Thyroid gland (tissue), 4 donors: Measurements from ENCODE around the gene ARHGAP45. TPM values are rescaled to one million over a fixed set of nuclear protein-coding genes. Genes with fewer than 3 reads are reported as not detected.

ENCODE experiments used
- DNase-seq, 2 donors: peaks; one replicate each; pipeline ENCODE4 v3.0.0-alpha.2; 2019
- H3K27ac ChIP-seq, 3 donors: fragments of 200-600 bp; sonication (generic); 1 replicate in 2 of 3; 2 replicates in 1 of 3; pipeline ENCODE4 v1.5.1; 2016 to 2019; ENCODE audit warnings: mild to moderate bottlenecking in 1 of 3, moderate library complexity in 1 of 3
- H3K27me3 ChIP-seq: fragments of 200-600 bp; sonication (generic); one replicate; pipeline ENCODE4 v1.5.1; 2019
- H3K36me3 ChIP-seq, 2 donors: fragments of 200-600 bp; sonication (generic); one replicate each; pipeline ENCODE4 v1.5.1; 2016 to 2019
- H3K4me1 ChIP-seq, 2 donors: fragments of 200-600 bp; sonication (generic); one replicate each; pipeline ENCODE4 v1.5.1; 2017 to 2019
- H3K4me3 ChIP-seq, 3 donors: fragments of 200-600 bp; sonication (generic); replicated peaks in 1 of 3; 1 replicate in 2 of 3; 2 replicates in 1 of 3; pipeline ENCODE4 v1.5.1; 2016; ENCODE audit warnings: mild to moderate bottlenecking in 1 of 3
- H3K9me3 ChIP-seq: fragments of 200-600 bp; sonication (generic); one replicate; pipeline ENCODE4 v1.5.1; 2017
- POLR2A ChIP-seq, 2 donors: fragments of 450-650 bp; IDR thresholded peaks; one replicate each; pipeline ENCODE4 v1.6.1; 2017; ENCODE audit warnings: antibody characterized with exemption in 2 of 2, mild to moderate bottlenecking in 2 of 2, moderate library complexity in 1 of 2
- WGBS, 2 donors: methylation state at CpG; one replicate each; pipeline ENCODE4 v1.1.5; 2017; 5-methylcytosine and 5-hydroxymethylcytosine counted together
- intact Hi-C: fragments of 100-400 bp; cut with DNase I; formaldehyde crosslinking; loops from one replicate; pipeline ENCODE4 v1.15.1; 2023
- total RNA-seq, 4 donors: library from RNA; depleted of rRNA; stranded (reverse); fragments of >200 nt; gene quantifications; one replicate each; pipeline ENCODE4 v1.2.3, GENCODE V29; 2016
- TF ChIP-seq, protein P1 (sequence below), 6 experiments: fragments of 200-600 bp in 3 of 6; fragments of 450-650 bp in 3 of 6; sonication (generic) in 3 of 6; IDR thresholded peaks; one replicate each; pipeline ENCODE4 v1.5.1; 2016 to 2019; ENCODE audit warnings: antibody characterized with exemption in 6 of 6, mild to moderate bottlenecking in 2 of 6, inconsistent platforms in 1 of 6, moderate library complexity in 1 of 6

The ARHGAP45 gene
- total RNA-seq, 4 donors from 2014 or later, result 11.5 to 19.8 (median 14.4) TPM

DNA sequence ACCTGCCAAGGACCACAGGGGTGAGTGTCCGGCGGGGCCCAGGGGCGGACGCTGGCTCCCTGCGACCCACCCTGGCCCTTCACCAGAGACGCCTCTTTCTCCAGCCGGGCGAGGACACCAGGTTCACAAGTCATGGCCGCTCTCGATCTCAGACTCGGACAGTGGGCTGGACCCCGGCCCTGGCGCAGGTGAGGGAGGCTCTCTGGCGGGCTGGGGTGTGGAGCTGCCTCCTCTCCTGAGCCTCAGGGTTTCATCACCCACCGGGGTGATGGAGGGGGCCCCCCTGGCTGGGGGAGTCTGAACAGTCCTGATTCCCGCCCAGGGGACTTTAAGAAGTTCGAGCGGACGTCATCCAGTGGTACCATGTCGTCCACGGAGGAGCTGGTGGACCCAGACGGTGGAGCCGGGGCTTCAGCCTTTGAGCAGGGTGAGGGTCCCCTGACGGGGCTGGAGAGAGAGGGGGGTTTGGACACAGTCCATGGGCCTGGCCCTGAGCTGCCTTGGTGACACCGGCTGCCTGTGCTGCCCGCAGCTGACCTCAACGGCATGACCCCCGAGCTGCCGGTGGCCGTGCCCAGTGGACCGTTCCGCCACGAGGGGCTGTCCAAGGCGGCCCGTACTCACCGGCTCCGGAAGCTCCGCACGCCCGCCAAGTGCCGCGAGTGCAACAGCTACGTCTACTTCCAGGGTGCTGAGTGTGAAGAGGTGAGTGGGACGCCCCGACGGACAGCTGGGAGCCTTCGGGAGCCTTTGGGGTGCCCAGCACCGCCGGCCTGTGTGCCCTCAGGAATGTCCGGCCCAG lies 13.6 kb downstream of the ARHGAP45 start:
- TF ChIP-seq POLR2A (IDR thresholded peaks at IDR 0.05), result no peak
- TF ChIP-seq, protein P1, sequence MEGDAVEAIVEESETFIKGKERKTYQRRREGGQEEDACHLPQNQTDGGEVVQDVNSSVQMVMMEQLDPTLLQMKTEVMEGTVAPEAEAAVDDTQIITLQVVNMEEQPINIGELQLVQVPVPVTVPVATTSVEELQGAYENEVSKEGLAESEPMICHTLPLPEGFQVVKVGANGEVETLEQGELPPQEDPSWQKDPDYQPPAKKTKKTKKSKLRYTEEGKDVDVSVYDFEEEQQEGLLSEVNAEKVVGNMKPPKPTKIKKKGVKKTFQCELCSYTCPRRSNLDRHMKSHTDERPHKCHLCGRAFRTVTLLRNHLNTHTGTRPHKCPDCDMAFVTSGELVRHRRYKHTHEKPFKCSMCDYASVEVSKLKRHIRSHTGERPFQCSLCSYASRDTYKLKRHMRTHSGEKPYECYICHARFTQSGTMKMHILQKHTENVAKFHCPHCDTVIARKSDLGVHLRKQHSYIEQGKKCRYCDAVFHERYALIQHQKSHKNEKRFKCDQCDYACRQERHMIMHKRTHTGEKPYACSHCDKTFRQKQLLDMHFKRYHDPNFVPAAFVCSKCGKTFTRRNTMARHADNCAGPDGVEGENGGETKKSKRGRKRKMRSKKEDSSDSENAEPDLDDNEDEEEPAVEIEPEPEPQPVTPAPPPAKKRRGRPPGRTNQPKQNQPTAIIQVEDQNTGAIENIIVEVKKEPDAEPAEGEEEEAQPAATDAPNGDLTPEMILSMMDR (IDR thresholded peaks at IDR 0.05), result no peak
- intact Hi-C loops, result no loop called here

DNA sequence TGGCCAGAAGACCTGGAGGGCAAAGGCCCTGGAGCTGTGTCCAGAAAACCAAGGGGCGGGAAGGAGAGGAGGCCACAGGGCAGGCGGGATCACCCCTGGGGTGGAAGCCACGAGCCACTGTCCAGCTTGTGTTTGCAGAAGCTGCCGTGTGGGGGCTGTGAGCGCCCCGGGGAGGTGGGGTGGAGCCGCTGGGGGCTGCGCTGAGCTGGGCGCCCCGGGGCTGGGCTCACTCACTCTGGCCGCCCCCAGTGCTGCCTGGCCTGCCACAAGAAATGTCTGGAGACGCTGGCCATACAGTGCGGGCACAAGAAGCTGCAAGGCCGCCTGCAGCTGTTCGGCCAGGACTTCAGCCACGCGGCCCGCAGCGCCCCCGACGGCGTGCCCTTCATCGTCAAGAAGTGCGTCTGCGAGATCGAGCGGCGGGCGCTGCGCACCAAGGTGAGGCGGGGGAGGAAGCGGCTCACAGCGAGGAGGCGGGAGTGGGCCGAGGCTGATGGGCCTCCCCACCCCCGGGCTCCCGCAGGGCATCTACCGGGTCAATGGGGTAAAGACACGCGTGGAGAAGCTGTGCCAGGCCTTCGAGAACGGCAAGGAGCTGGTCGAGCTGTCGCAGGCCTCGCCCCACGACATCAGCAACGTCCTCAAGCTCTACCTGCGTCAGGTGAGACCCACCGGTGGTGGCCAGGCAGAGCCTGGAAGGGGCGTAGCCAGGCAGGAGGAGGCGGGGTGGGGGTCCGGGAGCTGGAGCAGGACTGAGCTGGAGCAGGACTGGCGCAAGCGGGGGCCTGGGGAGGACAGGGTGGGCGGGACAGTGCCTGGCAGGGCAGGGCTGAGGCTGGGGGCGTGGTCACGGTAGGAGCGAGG lies 14.6 kb downstream of the ARHGAP45 start:
- intact Hi-C loops, result no loop called here
- peaks cover 0 to 2% of the 10 kb centered on the region in 2 donors for H3K36me3 ChIP-seq
- H3K9me3 ChIP-seq, result no peaks in the 10 kb centered on the region
- H3K4me1 ChIP-seq, result peaks cover 0 to 18% of the 10 kb centered on the region in 2 donors
- H3K27ac ChIP-seq, result no peak overlapping the region
- H3K27me3 ChIP-seq, result no peaks in the 10 kb centered on the region
- no peak overlapping the region for H3K4me3 ChIP-seq
- DNase-seq, result no peak
- TF ChIP-seq, protein P1 (IDR thresholded peaks at IDR 0.05), result no peak
- no peak for TF ChIP-seq POLR2A (IDR thresholded peaks at IDR 0.05)
- 70 to 89% methylated on average over 26 to 39 of the region's 58 CpGs for WGBS, 2 donors

More for the DNA sequence above, 13.6 kb downstream of the ARHGAP45 start:
- Histone ChIP-seq H3K9me3 (no peaks in the 10 kb centered on the region), H3K4me3 (no peak overlapping the region), H3K27me3 (no peaks in the 10 kb centered on the region), H3K27ac (no peak overlapping the region), H3K4me1 (peaks cover 0 to 18% of the 10 kb centered on the region in 2 donors), H3K36me3 (no peaks in the 10 kb centered on the region)
- no peak for DNase-seq
- 89 to 93% methylated on average over 20 to 28 of the region's 50 CpGs for WGBS, 2 donors

DNA sequence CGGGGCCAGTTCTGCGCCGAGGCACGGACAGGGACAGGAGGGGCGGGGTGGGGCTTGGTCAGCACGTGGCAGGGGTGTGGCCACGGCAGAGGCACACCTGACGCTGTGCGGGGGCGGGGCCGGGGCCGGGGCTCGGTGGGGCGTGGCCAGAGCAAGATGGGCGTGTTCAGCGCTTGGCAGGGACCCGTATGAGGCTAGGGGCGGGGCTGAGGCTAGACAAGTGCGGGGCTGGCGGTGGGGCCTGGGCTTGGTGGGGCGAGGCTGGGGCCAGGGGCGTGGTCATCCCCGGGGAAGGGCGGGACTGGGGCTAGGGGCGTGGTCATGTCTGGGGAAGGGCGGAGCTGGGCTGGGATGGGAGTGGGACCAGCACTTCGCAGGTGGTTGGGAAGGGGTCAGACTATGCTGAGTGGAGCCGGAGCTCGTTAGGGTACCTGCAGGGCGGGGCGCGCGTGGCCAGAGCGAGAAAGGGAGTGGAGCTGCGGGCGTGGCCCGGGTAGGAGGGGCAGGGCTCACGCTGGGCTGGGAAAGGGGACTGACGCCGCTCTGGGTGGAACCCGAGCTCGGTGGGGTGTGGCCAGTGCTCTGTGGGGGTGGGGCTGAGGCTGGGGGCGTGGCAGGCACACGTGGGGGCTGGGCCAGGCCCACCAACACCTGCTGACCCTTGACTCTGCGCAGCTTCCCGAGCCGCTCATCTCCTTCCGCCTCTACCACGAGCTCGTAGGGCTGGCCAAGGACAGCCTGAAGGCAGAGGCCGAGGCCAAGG lies 15.4 kb downstream of the ARHGAP45 start:
- 24 to 33% methylated on average over 18 to 33 of the region's 51 CpGs for WGBS, 2 donors
- intact Hi-C loops, result no loop called here
- no peaks in the 10 kb centered on the region for H3K9me3 ChIP-seq
- H3K36me3 ChIP-seq, result peaks cover 0 to 2% of the 10 kb centered on the region in 2 donors
- no peak for TF ChIP-seq POLR2A (IDR thresholded peaks at IDR 0.05)
- TF ChIP-seq, protein P1 (IDR thresholded peaks at IDR 0.05), result no peak
- H3K27ac ChIP-seq, result no peak overlapping the region
- H3K4me3 ChIP-seq, result no peak overlapping the region
- DNase-seq, result peak; percentile 64 to 91
- peaks cover 0 to 12% of the 10 kb centered on the region in 2 donors for H3K4me1 ChIP-seq
- H3K27me3 ChIP-seq, result no peaks in the 10 kb centered on the region

DNA sequence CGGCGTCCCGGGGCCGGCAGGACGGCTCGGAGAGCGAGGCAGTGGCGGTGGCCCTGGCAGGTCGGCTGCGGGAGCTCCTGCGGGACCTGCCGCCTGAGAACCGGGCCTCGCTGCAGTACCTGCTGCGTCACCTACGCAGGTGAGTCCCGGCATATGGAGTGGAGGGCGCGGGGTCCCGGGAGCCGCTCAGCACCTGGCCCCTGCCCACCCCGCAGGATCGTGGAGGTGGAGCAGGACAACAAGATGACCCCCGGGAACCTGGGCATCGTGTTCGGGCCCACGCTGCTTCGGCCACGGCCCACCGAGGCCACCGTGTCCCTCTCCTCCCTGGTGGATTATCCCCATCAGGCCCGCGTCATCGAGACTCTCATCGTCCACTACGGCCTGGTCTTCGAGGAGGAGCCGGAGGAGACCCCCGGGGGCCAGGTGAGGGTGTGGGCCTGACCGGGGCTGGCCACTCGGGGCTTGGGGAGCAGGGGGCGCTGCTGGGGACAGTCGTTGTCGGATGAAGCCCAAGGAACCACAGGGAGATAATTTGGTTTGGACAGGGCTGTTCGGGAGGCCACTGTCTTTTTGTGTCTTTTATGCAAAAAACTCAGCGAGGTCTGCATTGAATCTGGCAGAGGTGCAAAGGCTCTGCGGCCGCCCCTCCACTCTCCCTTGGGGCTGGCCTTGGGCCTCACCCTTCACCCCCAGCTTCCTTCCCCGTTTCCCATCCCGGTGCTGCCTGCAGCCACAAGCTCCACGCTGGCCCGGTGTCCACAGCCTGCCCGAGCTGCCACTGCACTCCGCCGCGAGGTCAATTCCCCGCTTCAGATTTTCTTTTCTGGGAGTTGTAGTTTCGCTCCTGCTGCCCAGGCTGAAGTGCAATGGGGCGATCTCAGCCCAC lies 16.2 kb downstream of the ARHGAP45 start:
- Histone ChIP-seq H3K27me3 (no peaks in the 10 kb centered on the region), H3K4me1 (peaks cover 0 to 9% of the 10 kb centered on the region in 2 donors), H3K9me3 (no peaks in the 10 kb centered on the region), H3K36me3 (peaks cover 6 to 8% of the 10 kb centered on the region in 2 donors), H3K27ac (no peak overlapping the region), H3K4me3 (no peak overlapping the region)
- WGBS, 2 donors, result 74 to 81% methylated on average over 23 to 38 of the region's 59 CpGs
- DNase-seq, result no peak
- TF ChIP-seq, protein P1 (IDR thresholded peaks at IDR 0.05), result no peak
- no peak for TF ChIP-seq POLR2A (IDR thresholded peaks at IDR 0.05)
- intact Hi-C loops, result no loop called here
